Neutrophil (primary cell): ENCODE results near the gene PCNP.

Experiments used
- H3K27ac ChIP-seq: fragments of 200-600 bp; sonication (generic); 2 replicates; pipeline ENCODE4 v1.5.1; 2016; ENCODE audit warnings: mild to moderate bottlenecking, moderate library complexity
- H3K27me3 ChIP-seq: fragments of 200-600 bp; sonication (generic); 2 replicates; pipeline ENCODE4 v1.6.0; 2016; ENCODE audit warnings: mild to moderate bottlenecking
- H3K36me3 ChIP-seq: fragments of 200-600 bp; sonication (generic); 2 replicates; pipeline ENCODE4 v1.5.1; 2017
- H3K4me1 ChIP-seq, 2 experiments: fragments of 200-600 bp in 1 of 2; sonication (generic) in 1 of 2; 1 replicate in 1 of 2; 2 replicates in 1 of 2; pipeline versions ENCODE4 v1.5.1 to v1.6.1; 2013 to 2016; ENCODE audit warnings: low read depth in 1 of 2, low read length in 1 of 2, mild to moderate bottlenecking in 1 of 2, moderate library complexity in 1 of 2; ENCODE audit not compliant: control insufficient read depth in 1 of 2, insufficient read depth in 1 of 2
- H3K4me3 ChIP-seq, 2 experiments: fragments of 200-600 bp in 1 of 2; sonication (generic) in 1 of 2; 1 replicate in 1 of 2; 2 replicates in 1 of 2; pipeline ENCODE4 v1.5.1; 2013 to 2016; ENCODE audit warnings: low read depth in 1 of 2, low read length in 1 of 2, mild to moderate bottlenecking in 1 of 2, moderate library complexity in 1 of 2
- H3K9me3 ChIP-seq: fragments of 200-600 bp; sonication (generic); 2 replicates; pipeline ENCODE4 v1.5.1; 2016
- CTCF ChIP-seq: fragments of 200-600 bp; sonication (generic); IDR thresholded peaks from 2 replicates; pipeline ENCODE4 v1.5.1; 2016; ENCODE audit warnings: antibody characterized with exemption

Gene PCNP

GRCh38 chr3:101573449-101574387 is at the start of gene PCNP:
TSS of gene PCNP (plus strand) at chr3:101574180. CDS start at chr3:101574216, 36 bp downstream.
- peak within 1 kb of the TSS; percentile 96 for H3K27ac ChIP-seq
- peak; percentile 23 for TF ChIP-seq CTCF
- peaks cover 25 to 28% of the 10 kb centered on the region in 2 experiments for H3K4me1 ChIP-seq
- H3K9me3 ChIP-seq = no peaks in the 10 kb centered on the region
- H3K4me3 ChIP-seq = peak within 1 kb of the TSS; percentile 71 to 85
- peaks cover 31% of the 10 kb centered on the region for H3K27me3 ChIP-seq
- H3K36me3 ChIP-seq = peaks cover 6% of the 10 kb centered on the region

DNA sequence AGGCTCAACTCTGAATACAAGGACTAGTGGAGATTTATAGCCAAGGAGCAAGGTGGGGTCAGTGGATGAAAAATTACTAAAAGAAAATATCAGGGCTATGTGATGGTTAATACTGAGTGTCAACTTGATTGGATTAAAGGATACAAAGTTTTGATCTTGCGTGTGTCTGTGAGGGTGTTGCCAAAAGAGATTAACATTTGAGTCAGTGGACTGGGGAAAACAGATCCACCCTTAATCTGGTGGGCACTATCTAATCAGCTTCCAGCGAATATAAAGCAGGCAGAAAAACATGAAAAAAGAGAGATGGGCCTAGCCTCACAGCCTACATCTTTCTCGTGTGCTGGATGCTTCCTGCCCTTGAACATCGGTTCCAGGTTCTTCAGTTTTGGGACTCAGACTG is 46.5 kb upstream of the PCNP start:
- Histone ChIP-seq H3K27ac (no peak overlapping the region), H3K27me3 (no peaks in the 10 kb centered on the region), H3K36me3 (no peaks in the 10 kb centered on the region), H3K4me3 (no peak overlapping the region), H3K9me3 (no peaks in the 10 kb centered on the region), H3K4me1 (no peaks in the 10 kb centered on the region)
- no peak for TF ChIP-seq CTCF

GRCh38 chr3:101527906-101528305 is 46.1 kb upstream of the PCNP start:
- H3K9me3 ChIP-seq = no peaks in the 10 kb centered on the region

DNA sequence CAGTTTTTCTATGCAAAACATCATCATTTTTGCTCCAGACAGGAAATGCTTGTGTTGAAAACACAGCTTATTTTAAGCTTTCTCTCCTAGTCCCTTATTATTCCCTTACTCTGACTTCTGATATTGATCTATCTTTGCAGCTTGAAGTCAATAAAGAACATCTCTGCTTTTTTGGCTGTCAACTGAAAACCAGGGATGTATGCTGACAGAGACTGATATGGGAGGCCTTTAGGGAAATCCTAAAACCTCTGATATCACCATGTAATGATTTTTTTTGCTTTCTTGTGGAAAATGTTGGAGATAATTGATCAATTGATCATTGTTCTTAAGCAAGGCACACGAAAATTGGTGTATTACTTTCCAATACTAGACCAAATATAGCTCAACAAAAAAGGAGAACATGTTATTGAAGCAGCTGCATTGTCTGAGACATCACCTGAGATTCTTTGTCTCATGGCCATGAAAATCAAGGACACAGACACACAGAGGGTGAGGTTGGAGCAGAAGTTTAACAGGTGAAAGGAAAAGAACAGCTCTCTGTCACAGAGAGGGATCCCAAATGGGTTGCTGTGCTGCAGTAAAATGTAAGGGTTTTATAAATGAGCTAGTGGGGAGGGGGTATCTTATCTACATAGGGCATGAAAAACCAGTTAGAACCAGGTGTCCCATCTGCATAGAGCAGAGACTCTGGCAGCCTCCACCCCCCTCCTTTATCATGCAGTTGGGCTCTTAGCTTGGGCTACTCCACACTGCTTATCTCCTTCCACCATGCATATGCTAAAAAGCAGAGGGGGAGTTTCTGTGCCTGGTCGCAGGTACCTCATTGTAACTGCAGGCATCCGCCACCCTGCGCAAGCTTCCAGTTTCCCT is 43.9 kb upstream of the PCNP start:
- no peak for TF ChIP-seq CTCF
- no peaks in the 10 kb centered on the region for H3K9me3 ChIP-seq
- H3K4me1 ChIP-seq = no peaks in the 10 kb centered on the region
- no peak overlapping the region for H3K4me3 ChIP-seq
- no peaks in the 10 kb centered on the region for H3K36me3 ChIP-seq
- no peaks in the 10 kb centered on the region for H3K27me3 ChIP-seq
- no peak overlapping the region for H3K27ac ChIP-seq

More at GRCh38 chr3:101527906-101528305, 46.1 kb upstream of the PCNP start:
- Histone ChIP-seq H3K4me1 (no peaks in the 10 kb centered on the region), H3K27ac (no peak overlapping the region), H3K36me3 (no peaks in the 10 kb centered on the region), H3K4me3 (no peak overlapping the region), H3K27me3 (no peaks in the 10 kb centered on the region)
- no peak for TF ChIP-seq CTCF

GRCh38 chr3:101530686-101531047 is 43.3 kb upstream of the PCNP start:
- H3K27ac ChIP-seq = no peak overlapping the region
- no peak for TF ChIP-seq CTCF
- no peaks in the 10 kb centered on the region for H3K4me1 ChIP-seq
- no peaks in the 10 kb centered on the region for H3K27me3 ChIP-seq
- H3K9me3 ChIP-seq = no peaks in the 10 kb centered on the region
- H3K36me3 ChIP-seq = no peaks in the 10 kb centered on the region
- no peak overlapping the region for H3K4me3 ChIP-seq
